ENCODE data around the gene LNX1. TPM values are rescaled to one million over a fixed set of nuclear protein-coding genes. Genes with fewer than 3 reads are reported as not detected.

Gene LNX1
- total and polyA plus RNA-seq, 2 donors (not counting 1 experiment from before 2014, with no cell fraction given), result 0.48 to 1.3 TPM

- no peak overlapping the region for H3K4me2 ChIP-seq (ENCODE audit: extremely low read depth, insufficient read depth, low read length)
- DNase-seq (ENCODE audit: low read depth in 2 of 2), result no peak
- H4K20me1 ChIP-seq (ENCODE audit: control insufficient read depth, extremely low read depth, insufficient read depth, low read length), result no peaks in the 10 kb centered on the region
- no peak overlapping the region for H3K27ac ChIP-seq (ENCODE audit: insufficient read depth, low read length)
- H2AFZ ChIP-seq (ENCODE audit: low read length), result no peak overlapping the region
- H3K9me3 ChIP-seq (ENCODE audit: control insufficient read depth, insufficient read depth, low read depth, low read length), result no peaks in the 10 kb centered on the region
- no peaks in the 10 kb centered on the region for H3K79me2 ChIP-seq (ENCODE audit: control insufficient read depth, insufficient read depth, low read length)
- H3K4me1 ChIP-seq (ENCODE audit: control insufficient read depth, extremely low read depth, insufficient read depth, low read length), result no peaks in the 10 kb centered on the region
- no peak overlapping the region for H3K4me3 ChIP-seq (replicated peaks in 1 of 4; ENCODE audit: control extremely low read depth in 1 of 4, insufficient read depth in 1 of 4, low read depth in 3 of 4, low read length in 4 of 4)
- H3K27me3 ChIP-seq (ENCODE audit: control insufficient read depth, insufficient read depth, low read length), result no peaks in the 10 kb centered on the region
- no peak overlapping the region for H3K9ac ChIP-seq (ENCODE audit: insufficient read depth, low read length)
- TF ChIP-seq CTCF (conservative IDR thresholded peaks at IDR 0.05 in 1 of 2, IDR thresholded peaks at IDR 0.05 in 1 of 2; ENCODE audit: low read depth in 1 of 2, low read length in 2 of 2), result no peak
- no peak for TF ChIP-seq EZH2 (IDR thresholded peaks at IDR 0.05; ENCODE audit: low read length, missing control alignments)
- H3K36me3 ChIP-seq (ENCODE audit: control insufficient read depth, insufficient read depth, low read length), result no peaks in the 10 kb centered on the region
Measured at GRCh38 chr4:53500546-53500945, 90.7 kb downstream of the LNX1 start.

GRCh38 chr4:53499791-53500190, 91.5 kb downstream of the LNX1 start:
- TF ChIP-seq EZH2 (IDR thresholded peaks at IDR 0.05; ENCODE audit: low read length, missing control alignments) (no peak), CTCF (conservative IDR thresholded peaks at IDR 0.05 in 1 of 2, IDR thresholded peaks at IDR 0.05 in 1 of 2; ENCODE audit: low read depth in 1 of 2, low read length in 2 of 2) (no peak)
- Histone ChIP-seq H3K4me2 (ENCODE audit: extremely low read depth, insufficient read depth, low read length) (no peak overlapping the region), H3K4me3 (replicated peaks in 1 of 4; ENCODE audit: control extremely low read depth in 1 of 4, insufficient read depth in 1 of 4, low read depth in 3 of 4, low read length in 4 of 4) (no peak overlapping the region), H3K9me3 (ENCODE audit: control insufficient read depth, insufficient read depth, low read depth, low read length) (no peaks in the 10 kb centered on the region), H2AFZ (ENCODE audit: low read length) (no peak overlapping the region), H3K36me3 (ENCODE audit: control insufficient read depth, insufficient read depth, low read length) (no peaks in the 10 kb centered on the region), H4K20me1 (ENCODE audit: control insufficient read depth, extremely low read depth, insufficient read depth, low read length) (no peaks in the 10 kb centered on the region), H3K9ac (ENCODE audit: insufficient read depth, low read length) (no peak overlapping the region), H3K79me2 (ENCODE audit: control insufficient read depth, insufficient read depth, low read length) (no peaks in the 10 kb centered on the region), H3K27ac (ENCODE audit: insufficient read depth, low read length) (no peak overlapping the region), H3K27me3 (ENCODE audit: control insufficient read depth, insufficient read depth, low read length) (no peaks in the 10 kb centered on the region), H3K4me1 (ENCODE audit: control insufficient read depth, extremely low read depth, insufficient read depth, low read length) (no peaks in the 10 kb centered on the region)
- DNase-seq (ENCODE audit: low read depth in 2 of 2), result no peak

- no peak overlapping the region for H3K4me2 ChIP-seq (ENCODE audit: extremely low read depth, insufficient read depth, low read length)
- no peak for DNase-seq (ENCODE audit: low read depth in 2 of 2)
- TF ChIP-seq CTCF (conservative IDR thresholded peaks at IDR 0.05 in 1 of 2, IDR thresholded peaks at IDR 0.05 in 1 of 2; ENCODE audit: low read depth in 1 of 2, low read length in 2 of 2) (no peak), EZH2 (IDR thresholded peaks at IDR 0.05; ENCODE audit: low read length, missing control alignments) (no peak)
Measured at GRCh38 chr4:53498706-53499105, 92.6 kb downstream of the LNX1 start.

More at GRCh38 chr4:53498706-53499105, 92.6 kb downstream of the LNX1 start:
- Histone ChIP-seq H4K20me1 (ENCODE audit: control insufficient read depth, extremely low read depth, insufficient read depth, low read length) (no peaks in the 10 kb centered on the region), H3K79me2 (ENCODE audit: control insufficient read depth, insufficient read depth, low read length) (no peaks in the 10 kb centered on the region), H3K27ac (ENCODE audit: insufficient read depth, low read length) (no peak overlapping the region), H3K9me3 (ENCODE audit: control insufficient read depth, insufficient read depth, low read depth, low read length) (no peaks in the 10 kb centered on the region), H3K36me3 (ENCODE audit: control insufficient read depth, insufficient read depth, low read length) (no peaks in the 10 kb centered on the region), H2AFZ (ENCODE audit: low read length) (no peak overlapping the region), H3K4me1 (ENCODE audit: control insufficient read depth, extremely low read depth, insufficient read depth, low read length) (no peaks in the 10 kb centered on the region), H3K9ac (ENCODE audit: insufficient read depth, low read length) (no peak overlapping the region), H3K4me3 (replicated peaks in 1 of 4; ENCODE audit: control extremely low read depth in 1 of 4, insufficient read depth in 1 of 4, low read depth in 3 of 4, low read length in 4 of 4) (no peak overlapping the region), H3K27me3 (ENCODE audit: control insufficient read depth, insufficient read depth, low read length) (no peaks in the 10 kb centered on the region)

Measured in fibroblast of lung (primary cell).